GM12874 (cell line): ENCODE data around the gene FGR.

Experiments
- TF ChIP-seq, protein P1 (sequence below): IDR thresholded peaks from 2 replicates; pipeline ENCODE4 v1.5.1; 2011; ENCODE audit warnings: low read depth, mild to moderate bottlenecking, control low read depth, low read length, moderate library complexity; ENCODE audit not compliant: insufficient read depth

FGR gene

DNA sequence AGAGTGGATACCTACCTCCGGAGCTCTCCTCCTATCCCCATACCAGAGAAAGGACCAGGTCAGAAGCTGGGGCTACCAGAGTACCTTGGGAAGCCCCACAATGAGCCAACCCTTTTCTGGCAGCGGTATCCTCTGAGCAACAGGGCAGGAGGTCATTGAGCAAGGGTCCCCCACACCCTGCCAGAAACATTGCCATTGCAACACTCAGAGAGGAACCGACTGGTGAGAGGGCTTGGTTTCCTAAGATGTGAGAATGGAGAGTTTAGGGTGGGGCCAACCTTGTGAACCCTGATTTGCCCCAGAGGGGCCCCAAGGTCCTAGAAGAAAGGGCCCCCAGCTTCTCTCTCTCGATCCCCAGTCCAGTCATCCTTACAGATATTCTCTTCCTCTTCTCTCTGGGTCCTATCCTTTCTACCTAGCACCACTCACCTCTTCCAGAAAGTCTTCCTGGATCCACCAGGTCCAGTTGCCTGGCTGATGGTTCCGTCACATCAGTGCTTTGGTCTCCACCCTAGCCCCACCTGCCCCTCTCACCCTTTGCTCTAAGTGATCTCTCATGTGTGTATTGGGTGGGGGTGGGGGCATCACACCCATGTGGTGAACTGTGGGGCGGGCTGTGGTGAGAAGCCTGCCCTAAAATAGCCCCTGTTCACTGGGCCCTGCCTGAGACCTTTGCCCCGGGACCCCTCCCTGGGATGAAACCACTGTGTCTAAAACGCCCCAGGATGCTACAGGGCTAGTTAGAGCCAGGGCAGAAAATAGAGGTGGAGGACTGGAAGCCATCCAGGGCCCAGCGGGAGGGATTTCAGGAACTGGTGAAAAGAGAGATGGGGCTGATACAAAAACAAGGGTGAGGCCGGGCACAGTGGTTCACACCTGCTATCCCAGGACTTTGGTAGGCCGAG, 8.7 kb downstream of the FGR start:
- TF ChIP-seq, protein P1, sequence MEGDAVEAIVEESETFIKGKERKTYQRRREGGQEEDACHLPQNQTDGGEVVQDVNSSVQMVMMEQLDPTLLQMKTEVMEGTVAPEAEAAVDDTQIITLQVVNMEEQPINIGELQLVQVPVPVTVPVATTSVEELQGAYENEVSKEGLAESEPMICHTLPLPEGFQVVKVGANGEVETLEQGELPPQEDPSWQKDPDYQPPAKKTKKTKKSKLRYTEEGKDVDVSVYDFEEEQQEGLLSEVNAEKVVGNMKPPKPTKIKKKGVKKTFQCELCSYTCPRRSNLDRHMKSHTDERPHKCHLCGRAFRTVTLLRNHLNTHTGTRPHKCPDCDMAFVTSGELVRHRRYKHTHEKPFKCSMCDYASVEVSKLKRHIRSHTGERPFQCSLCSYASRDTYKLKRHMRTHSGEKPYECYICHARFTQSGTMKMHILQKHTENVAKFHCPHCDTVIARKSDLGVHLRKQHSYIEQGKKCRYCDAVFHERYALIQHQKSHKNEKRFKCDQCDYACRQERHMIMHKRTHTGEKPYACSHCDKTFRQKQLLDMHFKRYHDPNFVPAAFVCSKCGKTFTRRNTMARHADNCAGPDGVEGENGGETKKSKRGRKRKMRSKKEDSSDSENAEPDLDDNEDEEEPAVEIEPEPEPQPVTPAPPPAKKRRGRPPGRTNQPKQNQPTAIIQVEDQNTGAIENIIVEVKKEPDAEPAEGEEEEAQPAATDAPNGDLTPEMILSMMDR = no peak

DNA sequence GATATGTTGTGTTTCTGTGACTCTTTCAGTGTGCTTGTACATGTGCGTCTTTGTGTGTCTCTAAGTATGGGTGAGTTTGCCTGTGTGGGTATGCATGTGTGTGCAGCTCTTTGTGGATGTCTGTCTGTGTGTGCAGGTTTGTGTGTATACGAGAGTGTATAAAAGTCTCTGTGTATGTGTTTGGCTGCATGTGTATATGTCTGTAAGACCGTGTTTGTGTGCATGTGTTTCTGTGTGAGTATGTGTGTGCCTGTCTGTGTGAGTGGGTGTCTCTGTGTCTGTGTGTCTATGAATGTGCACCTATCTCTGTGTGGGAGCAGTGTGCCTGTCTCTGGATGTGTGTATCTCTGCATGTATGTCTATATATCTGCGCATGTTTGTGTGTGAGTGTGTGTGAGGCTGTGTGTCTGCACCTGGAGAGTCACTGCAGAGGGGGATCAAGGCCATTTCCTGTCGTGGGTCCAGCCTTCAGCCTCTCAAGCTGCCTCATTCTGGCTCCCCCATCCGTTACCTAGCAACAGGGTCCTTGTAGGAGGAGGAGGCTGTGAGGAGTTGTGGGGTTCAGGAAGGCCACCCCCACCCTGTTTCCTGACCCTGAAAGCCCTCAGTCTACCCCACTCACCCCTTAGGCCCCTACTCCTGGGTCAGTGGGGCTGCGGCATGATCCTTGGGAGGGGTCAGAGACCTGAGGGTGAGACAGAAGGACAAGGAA, 10.4 kb downstream of the FGR start:
- TF ChIP-seq, protein P1 = no peak

DNA sequence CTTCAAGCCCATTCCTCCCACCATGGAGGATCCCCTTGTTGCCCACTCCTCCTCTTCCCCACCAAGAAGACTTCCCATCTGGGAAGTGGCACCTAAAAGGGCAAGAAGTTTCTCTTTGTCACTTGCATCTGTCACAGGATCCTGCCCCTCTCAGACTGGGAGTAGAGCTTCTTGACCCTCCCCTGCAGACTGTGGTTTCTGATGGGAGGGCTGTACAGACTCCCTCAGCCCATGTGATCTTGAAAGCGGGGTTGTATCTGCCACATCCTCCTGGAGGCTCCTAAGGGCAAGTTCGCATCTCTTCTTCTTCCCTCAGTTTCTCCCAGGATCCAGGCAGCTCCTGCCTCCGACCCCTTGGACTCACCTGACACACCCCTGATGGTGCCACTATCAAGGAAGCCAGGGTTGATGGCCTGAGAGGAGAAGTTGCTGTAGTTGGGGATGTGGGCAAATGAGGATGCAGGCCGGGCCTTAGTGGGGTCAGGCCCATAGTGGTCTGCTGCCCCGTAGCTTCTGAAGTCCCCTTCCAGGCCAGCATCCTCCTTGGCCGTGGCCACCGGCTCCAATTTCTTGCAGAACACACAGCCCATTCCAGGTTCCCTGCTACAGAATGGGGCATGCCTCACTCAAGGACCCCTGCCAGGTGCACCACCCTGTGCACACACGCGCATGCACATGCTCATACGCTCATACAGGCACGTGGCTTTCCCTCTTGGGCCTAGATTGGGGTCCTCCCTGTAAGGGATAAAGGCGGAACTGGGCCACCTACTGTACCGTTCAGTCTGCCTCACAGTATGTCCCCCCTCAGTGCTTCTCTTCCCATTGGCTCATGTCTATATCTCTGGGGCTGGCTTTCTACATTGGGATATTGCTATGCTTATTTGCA, 11.4 kb downstream of the FGR start:
- TF ChIP-seq, protein P1 = no peak

DNA sequence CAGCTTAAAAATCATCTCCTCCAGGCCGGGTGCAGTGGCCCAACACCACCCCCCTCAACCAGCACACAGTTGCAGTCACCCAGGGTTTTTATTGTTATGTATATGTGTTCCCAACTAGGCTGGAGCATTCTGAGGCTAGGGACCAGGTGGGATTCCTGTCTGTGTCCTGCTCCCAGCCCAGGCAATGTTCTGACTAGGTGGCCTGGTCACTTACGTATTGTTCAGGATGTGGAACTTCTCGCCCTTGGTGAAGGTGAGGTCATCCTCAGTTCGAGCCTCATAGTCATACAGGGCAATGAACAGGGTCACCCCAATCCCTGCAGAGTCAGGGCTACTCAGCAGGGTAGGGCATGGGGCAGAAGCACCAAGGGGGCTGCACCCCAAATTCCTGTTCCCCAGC, 12.2 kb downstream of the FGR start:
- TF ChIP-seq, protein P1 = no peak

DNA sequence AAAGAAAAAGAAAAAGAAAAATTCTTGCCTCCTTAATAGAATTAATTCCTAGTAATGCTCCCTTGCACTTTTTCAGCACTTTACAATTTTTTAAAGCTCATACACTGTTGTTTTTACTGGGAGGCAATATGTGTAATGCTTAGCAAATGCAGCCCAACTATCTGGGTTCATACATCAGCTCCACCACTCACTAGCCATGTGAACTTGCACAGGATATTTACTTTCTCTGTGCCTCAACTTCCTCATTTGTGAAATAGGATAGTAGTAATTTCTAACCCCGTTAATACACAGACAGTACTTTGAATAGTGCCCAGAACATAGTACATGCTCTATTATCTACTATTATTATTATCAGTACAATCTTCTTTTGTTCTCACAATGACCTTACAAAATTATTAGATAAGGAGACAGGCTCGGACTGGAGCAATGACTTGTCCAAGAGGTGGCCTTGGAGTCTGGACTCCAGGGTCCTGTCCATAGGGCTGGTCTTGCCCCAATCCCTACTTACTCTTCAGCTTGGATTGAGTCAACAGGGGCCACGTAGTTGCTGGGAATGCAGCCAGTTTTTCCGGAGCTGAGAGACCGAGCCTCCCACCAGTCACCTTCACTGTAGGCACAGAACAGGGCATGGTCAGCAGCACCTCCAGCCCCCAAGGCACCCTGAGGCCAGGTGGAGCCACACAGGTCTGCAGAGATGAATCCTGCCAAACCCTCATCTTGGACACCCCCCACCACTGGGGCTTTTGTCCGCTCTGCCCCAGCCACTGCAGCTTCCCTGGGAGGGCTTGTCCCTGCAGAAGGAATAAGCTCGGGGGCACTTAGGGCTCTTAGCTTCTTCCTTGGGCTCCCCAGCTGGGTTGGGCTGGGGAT, 13.7 kb downstream of the FGR start:
- TF ChIP-seq, protein P1 = no peak

DNA sequence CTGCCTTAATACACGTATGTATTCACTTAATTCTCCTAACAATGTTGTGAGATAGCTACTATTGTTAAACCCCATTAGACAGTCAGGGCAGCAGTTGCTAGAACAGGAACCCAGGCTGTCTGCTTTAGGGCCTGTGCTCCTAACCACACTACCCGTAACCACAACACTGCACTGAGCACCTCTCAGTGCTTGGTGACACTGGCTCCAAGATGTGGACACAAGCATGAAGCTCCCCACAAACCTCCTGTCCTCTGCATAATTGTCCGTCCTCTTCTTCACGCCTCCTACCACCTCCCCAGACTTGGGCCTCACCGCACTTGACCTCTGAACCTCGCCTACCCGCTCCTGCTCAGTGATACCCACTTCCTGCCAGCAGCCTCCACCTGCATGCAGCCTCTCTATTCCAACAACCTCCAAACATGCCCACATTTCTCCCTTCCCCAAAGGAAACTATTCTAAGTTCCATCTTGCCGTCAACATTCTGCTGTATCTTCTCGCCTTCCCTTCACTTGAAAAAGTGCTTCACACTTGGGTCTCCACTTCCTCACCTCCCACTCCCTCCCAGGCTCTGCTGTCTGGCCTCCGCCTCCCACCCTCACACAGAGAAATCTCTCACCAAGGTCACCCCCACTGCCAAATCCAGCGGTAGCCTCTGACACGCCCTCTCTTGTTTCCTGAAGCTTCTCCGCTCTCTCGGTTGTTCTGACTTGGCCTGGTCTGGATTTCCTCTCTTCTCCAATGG, 16.5 kb downstream of the FGR start:
- TF ChIP-seq, protein P1 = no peak
